HCEC 1CT (cell line): ENCODE results near the gene EPHB1.
"Not testable (repeated sequence)": the region's sequence is repeated elsewhere in the genome, so short reads cannot be mapped to it uniquely, and the experiment has no call there.

Experiments
- DNase-seq: peaks from one replicate; pipeline ENCODE4 v3.0.0-alpha.2; 2017

EPHB1 gene

DNA sequence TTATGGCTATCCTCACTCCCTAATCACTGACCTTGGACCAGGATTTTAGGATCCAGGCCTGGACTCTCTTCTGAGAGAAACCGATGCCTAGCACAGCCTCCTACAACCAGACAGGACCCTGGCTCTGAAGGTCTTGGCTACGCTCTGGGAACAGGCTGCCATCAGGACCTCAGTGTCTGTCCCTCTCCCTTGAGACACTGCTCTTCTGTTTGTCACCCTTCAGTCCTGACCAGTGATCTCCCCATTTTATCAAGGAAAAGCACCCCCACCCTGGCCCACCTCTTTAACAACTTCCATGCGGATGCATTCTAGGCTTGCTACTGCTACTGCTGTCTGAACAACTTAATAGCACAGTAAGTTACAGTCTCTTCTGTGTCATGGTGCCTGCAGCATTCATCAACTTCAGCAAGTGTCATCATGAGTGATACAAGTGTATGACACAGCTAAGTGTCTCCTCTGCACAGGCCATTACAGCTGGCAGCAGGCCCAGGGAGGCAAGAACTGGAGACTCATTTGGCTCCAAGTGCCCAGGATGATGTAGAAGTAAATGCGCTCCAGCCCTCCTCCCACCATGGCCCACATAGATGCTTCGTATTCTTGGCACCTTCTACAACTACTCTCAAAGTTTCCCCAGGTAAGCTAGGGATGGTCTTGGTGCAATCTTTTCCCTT lies 302.4 kb downstream of the EPHB1 start:
- no peak for DNase-seq

- DNase-seq: no peak
These were observed 304.8 kb downstream of the EPHB1 start for GRCh38 chr3:135099734-135100355.

- no peak for DNase-seq
These were observed 305.3 kb downstream of the EPHB1 start for GRCh38 chr3:135100366-135100765.

DNA sequence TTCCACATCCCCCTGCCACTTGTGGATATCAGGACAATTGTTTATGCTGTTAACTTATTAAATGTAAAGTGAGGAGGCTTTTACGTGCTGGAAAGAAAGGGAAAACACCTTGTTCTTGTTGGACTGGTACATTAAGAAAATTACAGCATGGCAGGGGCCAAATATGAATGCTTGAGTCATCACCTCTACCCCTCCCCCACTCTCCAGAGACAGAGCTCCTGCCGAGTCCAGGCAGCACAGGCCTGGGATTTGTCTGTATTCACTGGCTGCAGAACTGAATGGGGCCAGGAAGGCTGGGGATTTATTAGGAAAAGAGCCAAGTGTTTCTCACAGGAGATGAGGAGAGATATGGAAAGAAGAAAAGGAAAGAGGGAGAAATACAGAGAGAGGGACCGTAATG lies 308.9 kb downstream of the EPHB1 start:
- DNase-seq: no peak

- no peak for DNase-seq
These were observed 311.4 kb downstream of the EPHB1 start for GRCh38 chr3:135106445-135106844.

- no peak for DNase-seq
These were observed 312.0 kb downstream of the EPHB1 start for GRCh38 chr3:135107043-135107442.

DNA sequence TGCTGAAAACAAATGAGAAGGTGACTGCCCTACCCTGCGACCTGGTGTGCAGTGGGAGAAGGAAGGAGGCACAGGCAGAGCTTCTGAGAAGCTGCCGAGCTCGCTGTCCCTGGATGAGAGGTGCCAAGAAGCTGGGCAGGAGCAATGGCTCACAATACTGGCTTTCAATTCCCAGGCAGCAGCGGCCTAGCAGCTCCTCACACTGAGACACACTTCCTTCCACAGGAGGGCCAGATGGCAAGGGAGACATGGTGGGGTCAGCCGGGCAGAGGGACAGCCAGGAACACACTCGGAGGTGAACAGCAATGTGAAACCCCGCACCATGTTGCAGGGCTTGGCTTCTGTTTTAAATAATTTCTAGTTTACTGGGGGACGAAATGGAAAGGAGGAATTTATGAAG lies 314.6 kb downstream of the EPHB1 start:
- no peak for DNase-seq

DNA sequence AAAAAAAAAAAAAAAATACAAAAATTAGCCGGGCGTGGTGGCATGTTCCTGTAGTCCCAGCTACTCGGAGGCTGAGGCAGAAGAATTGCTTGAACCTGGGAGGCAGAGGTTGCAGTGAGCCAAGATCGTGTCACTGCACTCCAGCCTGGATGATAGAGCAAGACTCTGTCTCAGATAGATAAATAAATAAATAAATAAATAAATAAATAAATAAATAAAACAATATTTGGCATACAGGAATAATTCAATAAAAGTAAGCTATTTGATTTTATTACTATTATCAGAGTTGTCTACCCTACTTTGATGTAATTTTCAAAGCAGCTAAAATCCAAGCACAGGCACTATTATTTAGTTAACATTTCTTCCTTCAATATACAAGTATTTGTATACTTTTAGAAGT lies 319.5 kb downstream of the EPHB1 start:
- not testable (repeated sequence) for DNase-seq

- no peak for DNase-seq
These were observed 322.9 kb downstream of the EPHB1 start for GRCh38 chr3:135117977-135118376.

GRCh38 chr3:135118792-135119191 lies 323.7 kb downstream of the EPHB1 start:
- no peak for DNase-seq

- DNase-seq: no peak
These were observed 330.2 kb downstream of the EPHB1 start for GRCh38 chr3:135125171-135125801.

DNA sequence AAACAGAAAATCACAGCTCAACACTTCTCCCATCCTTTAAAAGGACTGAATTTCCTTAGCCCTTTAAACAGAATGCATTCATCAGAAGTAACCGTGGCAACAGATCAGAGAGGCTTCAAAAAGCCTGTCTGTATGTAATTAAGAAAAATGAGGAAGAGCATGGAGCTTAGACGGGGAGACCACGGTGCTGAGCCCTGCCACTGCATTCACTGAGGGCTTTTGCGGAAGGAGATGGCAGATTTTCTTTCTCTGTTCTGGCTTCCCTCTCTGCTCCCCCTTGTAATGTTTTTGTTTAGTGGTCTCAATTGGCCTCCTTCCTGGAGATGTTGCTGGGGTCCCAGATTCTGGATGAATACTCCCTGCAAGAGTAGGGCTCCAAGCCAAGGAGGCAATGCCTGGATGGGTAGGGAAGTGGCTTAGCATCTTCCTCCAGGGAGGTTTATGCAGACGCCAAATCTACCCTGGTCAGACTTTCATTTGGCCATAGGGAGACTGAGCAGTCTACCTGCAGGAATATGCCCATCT lies 332.9 kb downstream of the EPHB1 start:
- no peak for DNase-seq

DNA sequence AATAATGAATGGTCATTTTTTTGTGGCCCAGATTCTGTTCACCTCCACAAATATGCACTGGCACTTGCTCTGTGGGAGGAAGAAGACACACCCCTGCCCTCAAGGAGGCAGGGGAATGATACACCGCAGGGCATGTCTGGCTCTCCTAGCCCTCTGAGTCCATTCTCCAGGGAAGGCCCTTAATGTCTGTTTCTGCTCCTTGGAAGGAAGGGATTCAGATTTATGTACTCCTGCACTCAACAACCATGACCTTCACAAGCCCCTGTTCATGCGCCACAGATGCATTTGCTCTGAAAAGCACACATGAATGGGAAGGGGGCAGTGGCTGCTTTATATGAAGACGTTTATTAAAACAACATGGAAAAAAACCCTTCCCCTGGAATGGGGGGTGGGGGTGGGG lies 333.8 kb downstream of the EPHB1 start:
- DNase-seq: no peak

DNA sequence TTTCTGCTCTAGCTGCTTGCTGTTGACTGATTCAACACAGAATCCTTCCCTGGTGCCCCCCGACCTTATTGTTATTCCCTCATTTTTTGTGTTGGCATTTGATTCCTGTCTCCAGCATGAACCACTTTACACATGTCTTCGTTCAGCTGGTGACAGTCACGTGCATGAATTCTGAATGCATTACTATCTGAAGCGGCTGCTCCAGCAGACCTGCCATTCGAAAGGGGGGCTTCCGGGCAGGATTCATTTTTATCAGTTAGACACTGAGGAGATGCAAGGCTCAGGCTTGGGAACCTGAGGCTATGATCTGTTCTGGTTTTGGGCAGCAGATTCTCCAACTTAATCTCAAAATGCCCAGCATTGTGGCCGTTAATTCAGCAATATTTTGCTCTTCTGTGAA lies 336.2 kb downstream of the EPHB1 start:
- DNase-seq: no peak

- DNase-seq: no peak
These were observed 339.0 kb downstream of the EPHB1 start for GRCh38 chr3:135133905-135134683.

GRCh38 chr3:135134684-135135075 lies 339.6 kb downstream of the EPHB1 start:
- DNase-seq: no peak

DNA sequence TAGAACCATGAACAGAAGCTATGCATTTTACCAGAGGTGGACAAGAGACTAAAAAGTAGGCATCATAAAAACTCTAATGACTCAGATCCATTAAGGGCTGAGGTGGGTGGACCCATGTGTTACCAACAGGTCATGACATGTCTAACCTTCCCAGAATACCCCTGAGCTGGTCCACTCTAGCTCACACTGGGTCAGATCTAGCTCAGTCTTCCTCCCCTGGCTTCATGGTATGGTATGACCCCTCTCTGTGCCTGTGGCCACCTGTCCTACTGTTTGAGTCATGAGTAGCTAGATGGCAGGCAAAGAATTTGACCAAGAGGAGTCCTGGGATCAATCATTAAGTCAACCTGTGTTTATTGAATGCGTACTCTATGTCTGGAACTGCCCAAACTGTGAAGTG lies 340.4 kb downstream of the EPHB1 start:
- no peak for DNase-seq

GRCh38 chr3:135136361-135137100 lies 341.5 kb downstream of the EPHB1 start:
- no peak for DNase-seq

DNA sequence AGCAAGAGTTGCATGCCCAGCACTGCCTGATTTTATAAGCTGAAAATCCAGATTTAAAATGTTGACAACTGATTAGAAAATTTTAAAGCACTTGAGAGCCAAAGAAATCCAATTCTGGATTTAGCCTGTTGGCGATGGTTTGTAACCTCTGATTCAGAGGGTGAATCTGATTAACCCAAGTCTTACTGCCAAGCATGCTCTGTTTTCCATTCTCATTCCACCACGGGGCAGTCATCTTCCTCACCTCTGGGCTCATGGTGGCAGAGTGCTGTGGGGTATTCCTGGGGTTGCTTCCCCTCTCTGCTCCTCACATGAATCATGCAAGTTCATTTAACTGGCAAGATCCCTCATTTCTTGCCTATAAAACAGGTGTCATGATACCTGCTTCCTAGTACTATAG lies 342.2 kb downstream of the EPHB1 start:
- no peak for DNase-seq

- DNase-seq: no peak
These were observed 343.7 kb downstream of the EPHB1 start for GRCh38 chr3:135138776-135139175.

DNA sequence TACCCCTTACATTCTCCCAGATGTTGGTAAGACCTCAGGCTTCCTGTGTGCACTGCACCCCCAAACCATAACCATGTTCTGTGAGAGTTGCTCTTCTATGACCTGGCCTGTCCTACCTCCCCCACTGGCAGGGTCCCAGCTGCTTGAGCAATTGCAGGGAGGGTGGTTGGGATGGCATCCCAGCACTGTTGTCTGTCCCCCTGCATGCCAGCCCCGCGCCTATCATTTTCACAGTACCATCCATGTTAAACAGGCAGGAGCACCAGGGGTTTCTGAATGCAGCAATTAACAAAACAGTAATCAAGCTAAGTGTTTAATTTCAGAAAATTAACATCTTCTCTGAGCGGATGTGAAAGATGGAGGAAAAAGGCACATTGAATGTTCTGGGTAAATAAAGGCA lies 345.5 kb downstream of the EPHB1 start:
- DNase-seq: no peak

DNA sequence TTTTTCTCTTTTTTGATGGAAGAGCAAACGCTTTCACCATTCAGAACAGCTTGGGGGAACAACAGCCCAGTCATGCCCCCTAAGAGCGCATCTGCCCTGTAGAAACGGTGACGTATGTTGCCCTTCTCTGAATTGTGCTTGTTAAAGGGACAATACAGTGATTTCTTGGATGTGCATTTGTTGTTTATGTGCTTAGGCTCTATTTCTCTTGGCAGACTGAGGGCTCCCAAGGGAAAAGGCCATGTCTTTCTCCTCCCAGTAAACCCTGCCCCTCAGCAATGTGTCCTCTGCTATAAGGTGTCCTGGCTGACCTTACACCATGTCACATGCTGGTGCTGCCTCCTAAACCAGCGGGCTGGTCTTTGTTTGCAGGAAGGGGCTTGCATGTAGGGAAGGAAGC lies 346.1 kb downstream of the EPHB1 start:
- DNase-seq: no peak

GRCh38 chr3:135141672-135142071 lies 346.6 kb downstream of the EPHB1 start:
- no peak for DNase-seq
